Gastroesophageal sphincter (tissue), 4 donors: Measurements from ENCODE around the gene ADAMTS17. TPM values are rescaled to one million over a fixed set of nuclear protein-coding genes. Genes with fewer than 3 reads are reported as not detected.

Experiments used
- ATAC-seq: fragments of 150-250 bp; one replicate; pipeline ENCODE4 v1.9.1; 2016; ENCODE audit warnings: mild to moderate bottlenecking, moderate library complexity
- H3K27ac ChIP-seq, 4 donors: fragments of 200-600 bp; sonication (generic) in 3 of 4; 1 replicate in 3 of 4; 2 replicates in 1 of 4; pipeline ENCODE4 v1.5.1; 2016 to 2019
- H3K27me3 ChIP-seq: fragments of 200-600 bp; sonication (generic); one replicate; pipeline ENCODE4 v1.5.1; 2019
- H3K36me3 ChIP-seq, 2 donors: fragments of 200-600 bp; sonication (generic); one replicate each; pipeline ENCODE4 v1.5.1; 2019; ENCODE audit warnings: control low read depth in 1 of 2
- H3K4me1 ChIP-seq, 3 donors: fragments of 200-600 bp; sonication (generic); 1 replicate in 2 of 3; 2 replicates in 1 of 3; pipeline ENCODE4 v1.5.1; 2016 to 2019; ENCODE audit warnings: control low read depth in 2 of 3
- H3K4me3 ChIP-seq, 2 donors: fragments of 200-600 bp; sonication (generic); one replicate each; pipeline ENCODE4 v1.5.1; 2019; ENCODE audit warnings: mild to moderate bottlenecking in 1 of 2, moderate library complexity in 1 of 2
- H3K9me3 ChIP-seq, 3 donors: fragments of 200-600 bp; sonication (generic); one replicate each; pipeline ENCODE4 v1.5.1; 2017 to 2019; ENCODE audit warnings: control low read depth in 2 of 3
- EP300 ChIP-seq: sonication (generic); formaldehyde crosslinking; IDR thresholded peaks from one replicate; pipeline ENCODE4 v1.6.1; 2017; ENCODE audit warnings: antibody characterized with exemption, mild to moderate bottlenecking
- POLR2A ChIP-seq, 2 donors: fragments of 450-650 bp; IDR thresholded peaks; one replicate each; pipeline ENCODE4 v1.6.1; 2017; ENCODE audit warnings: antibody characterized with exemption in 2 of 2, mild to moderate bottlenecking in 2 of 2, moderate library complexity in 1 of 2
- POLR2AphosphoS5 ChIP-seq: sonication (generic); formaldehyde crosslinking; IDR thresholded peaks from one replicate; pipeline ENCODE4 v1.6.1; 2017; ENCODE audit warnings: antibody characterized with exemption
- WGBS, 2 donors: methylation state at CpG; one replicate each; pipeline ENCODE4 v1.1.5; 2018; ENCODE audit warnings: low coverage in 1 of 2; 5-methylcytosine and 5-hydroxymethylcytosine counted together
- total RNA-seq, 4 donors: library from RNA; depleted of rRNA; stranded (reverse); fragments of >200 nt; gene quantifications; one replicate each; pipeline ENCODE4 v1.1.0, GENCODE V29; 2016
- TF ChIP-seq, protein P1 (sequence below), 4 experiments: fragments of 200-600 bp in 2 of 4; fragments of 450-650 bp in 2 of 4; sonication (generic) in 1 of 4; IDR thresholded peaks; one replicate each; pipeline ENCODE4 v1.5.1; 2017 to 2019; ENCODE audit warnings: antibody characterized with exemption in 4 of 4, mild to moderate bottlenecking in 2 of 4, moderate library complexity in 2 of 4

Gene ADAMTS17
- total RNA-seq, 4 donors from 2014 or later: 4.9 to 14.0 (median 11.3) TPM

GRCh38 chr15:100279446-100279845 is 62.3 kb downstream of the ADAMTS17 start:
- Histone ChIP-seq H3K36me3 (peaks cover 0 to 5% of the 10 kb centered on the region in 2 donors), H3K4me1 (peaks cover 0 to 6% (median 2%) of the 10 kb centered on the region in 3 donors), H3K27ac (no peak overlapping the region), H3K9me3 (no peaks in the 10 kb centered on the region), H3K4me3 (no peak overlapping the region), H3K27me3 (no peaks in the 10 kb centered on the region)
- TF ChIP-seq POLR2A (IDR thresholded peaks at IDR 0.05) (no peak), EP300 (no peak), POLR2AphosphoS5 (no peak)
- TF ChIP-seq, protein P1, sequence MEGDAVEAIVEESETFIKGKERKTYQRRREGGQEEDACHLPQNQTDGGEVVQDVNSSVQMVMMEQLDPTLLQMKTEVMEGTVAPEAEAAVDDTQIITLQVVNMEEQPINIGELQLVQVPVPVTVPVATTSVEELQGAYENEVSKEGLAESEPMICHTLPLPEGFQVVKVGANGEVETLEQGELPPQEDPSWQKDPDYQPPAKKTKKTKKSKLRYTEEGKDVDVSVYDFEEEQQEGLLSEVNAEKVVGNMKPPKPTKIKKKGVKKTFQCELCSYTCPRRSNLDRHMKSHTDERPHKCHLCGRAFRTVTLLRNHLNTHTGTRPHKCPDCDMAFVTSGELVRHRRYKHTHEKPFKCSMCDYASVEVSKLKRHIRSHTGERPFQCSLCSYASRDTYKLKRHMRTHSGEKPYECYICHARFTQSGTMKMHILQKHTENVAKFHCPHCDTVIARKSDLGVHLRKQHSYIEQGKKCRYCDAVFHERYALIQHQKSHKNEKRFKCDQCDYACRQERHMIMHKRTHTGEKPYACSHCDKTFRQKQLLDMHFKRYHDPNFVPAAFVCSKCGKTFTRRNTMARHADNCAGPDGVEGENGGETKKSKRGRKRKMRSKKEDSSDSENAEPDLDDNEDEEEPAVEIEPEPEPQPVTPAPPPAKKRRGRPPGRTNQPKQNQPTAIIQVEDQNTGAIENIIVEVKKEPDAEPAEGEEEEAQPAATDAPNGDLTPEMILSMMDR (IDR thresholded peaks at IDR 0.05): no peak
- 93 to 100% methylated on average over 2 of the region's 7 CpGs for WGBS, 2 donors
- ATAC-seq: no peak

DNA sequence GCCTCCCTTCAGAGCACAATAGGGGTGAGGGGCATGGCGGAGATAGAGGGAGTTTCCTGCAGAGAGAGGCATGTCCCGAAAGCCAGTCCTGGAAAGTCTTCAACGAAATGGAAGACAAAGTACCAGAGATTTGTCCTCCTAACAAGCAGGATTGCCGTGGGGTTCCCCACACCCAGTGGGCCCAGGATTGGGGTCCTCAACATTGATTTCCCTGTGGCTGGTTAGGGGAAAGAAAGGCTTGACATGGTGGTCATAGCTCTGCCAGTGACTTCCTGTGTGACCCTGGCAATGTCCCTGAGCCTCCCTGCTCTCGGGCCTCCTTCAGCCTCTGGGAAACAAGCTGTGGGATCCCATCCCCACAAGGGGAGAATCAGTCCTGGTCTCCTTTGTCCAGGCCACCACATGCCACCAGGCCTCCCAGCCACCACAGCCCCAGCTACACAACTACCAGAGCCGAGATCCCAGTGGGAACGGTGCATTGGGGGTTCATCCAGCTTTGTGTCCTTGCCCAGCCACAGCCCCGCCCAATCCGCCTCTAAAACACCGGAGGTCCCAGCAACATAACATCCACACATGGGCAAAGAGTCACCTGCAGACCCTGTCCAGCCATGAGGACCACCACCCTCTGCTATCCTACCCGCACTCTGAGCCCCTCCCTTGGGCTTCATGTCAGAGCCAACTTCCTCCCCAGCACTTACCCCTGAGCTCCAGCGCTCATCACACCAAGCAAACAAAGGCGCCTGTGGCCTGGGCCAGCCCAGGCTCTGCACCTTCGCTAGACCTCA is 63.0 kb downstream of the ADAMTS17 start:
- H3K4me3 ChIP-seq: no peak overlapping the region
- no peaks in the 10 kb centered on the region for H3K4me1 ChIP-seq
- H3K27me3 ChIP-seq: no peaks in the 10 kb centered on the region
- peaks cover 0 to 1% (median 0%) of the 10 kb centered on the region in 3 donors for H3K9me3 ChIP-seq
- no peak overlapping the region for H3K27ac ChIP-seq
- no peak for ATAC-seq
- peaks cover 0 to 5% of the 10 kb centered on the region in 2 donors for H3K36me3 ChIP-seq
- WGBS, 2 donors: 57 to 76% methylated on average over 4 to 5 of the region's 14 CpGs
- no peak for TF ChIP-seq EP300
- TF ChIP-seq POLR2AphosphoS5: no peak
- TF ChIP-seq, protein P1 (IDR thresholded peaks at IDR 0.05): no peak
- TF ChIP-seq POLR2A (IDR thresholded peaks at IDR 0.05): no peak

- TF ChIP-seq EP300 (no peak), POLR2A (IDR thresholded peaks at IDR 0.05) (no peak), POLR2AphosphoS5 (no peak)
- TF ChIP-seq, protein P1 (IDR thresholded peaks at IDR 0.05): no peak
- H3K4me3 ChIP-seq: no peak overlapping the region
- H3K9me3 ChIP-seq: peaks cover 0 to 16% (median 0%) of the 10 kb centered on the region in 3 donors
- no peak overlapping the region for H3K27ac ChIP-seq
- peaks cover 0 to 5% of the 10 kb centered on the region in 2 donors for H3K36me3 ChIP-seq
- no peaks in the 10 kb centered on the region for H3K4me1 ChIP-seq
- WGBS, 2 donors: 37 to 72% methylated on average over 3 to 8 of the region's 17 CpGs
- ATAC-seq: no peak
- no peaks in the 10 kb centered on the region for H3K27me3 ChIP-seq
Measured at GRCh38 chr15:100277087-100277855, 64.5 kb downstream of the ADAMTS17 start.

DNA sequence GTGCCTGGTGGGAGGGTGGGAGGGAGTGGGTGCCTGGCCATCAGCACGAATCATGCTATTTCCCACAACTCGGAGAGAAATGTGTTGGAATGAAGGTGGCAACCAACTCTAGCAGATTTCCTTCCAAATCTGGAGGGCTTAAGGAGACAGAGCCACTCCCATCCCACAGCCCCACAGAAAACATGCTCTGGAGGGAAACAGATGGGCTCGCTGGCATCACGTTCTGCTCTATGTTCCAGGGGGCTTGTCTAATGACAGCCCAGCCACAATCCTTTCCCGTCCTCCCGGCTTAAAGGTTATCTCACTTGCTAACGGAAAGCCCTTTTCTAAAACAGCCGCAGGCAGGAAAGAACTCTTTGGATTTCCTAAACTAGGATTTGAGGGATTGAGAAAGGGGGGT is 65.3 kb downstream of the ADAMTS17 start:
- Histone ChIP-seq H3K4me3 (no peak overlapping the region), H3K4me1 (no peaks in the 10 kb centered on the region), H3K36me3 (peaks cover 0 to 5% of the 10 kb centered on the region in 2 donors), H3K27me3 (no peaks in the 10 kb centered on the region), H3K27ac (no peak overlapping the region), H3K9me3 (peaks cover 0 to 18% (median 0%) of the 10 kb centered on the region in 3 donors)
- no peak for ATAC-seq
- 36 to 60% methylated on average over 1 to 5 of the region's 8 CpGs for WGBS, 2 donors
- TF ChIP-seq, protein P1 (IDR thresholded peaks at IDR 0.05): no peak
- TF ChIP-seq EP300 (no peak), POLR2AphosphoS5 (no peak), POLR2A (IDR thresholded peaks at IDR 0.05) (no peak)
